Suprapubic skin (tissue), 4 donors: ENCODE data around the gene KCNG2.

ENCODE experiments used
- EP300 ChIP-seq: sonication (generic); formaldehyde crosslinking; IDR thresholded peaks from one replicate; pipeline ENCODE4 v1.6.1; 2017; ENCODE audit warnings: antibody characterized with exemption
- POLR2A ChIP-seq, 2 donors: fragments of 450-650 bp; IDR thresholded peaks; one replicate each; pipeline ENCODE4 v1.6.1; 2017; ENCODE audit warnings: antibody characterized with exemption in 2 of 2, mild to moderate bottlenecking in 2 of 2, moderate library complexity in 2 of 2
- POLR2AphosphoS5 ChIP-seq, 3 donors: sonication (generic); formaldehyde crosslinking; IDR thresholded peaks; one replicate each; pipeline ENCODE4 v1.6.1; 2017; ENCODE audit warnings: antibody characterized with exemption in 3 of 3
- TF ChIP-seq, protein P1 (sequence below), 2 donors: fragments of 200-600 bp in 1 of 2; fragments of 450-650 bp in 1 of 2; sonication (generic) in 1 of 2; IDR thresholded peaks; one replicate each; pipeline ENCODE4 v1.5.1; 2016 to 2019; ENCODE audit warnings: antibody characterized with exemption in 2 of 2, mild to moderate bottlenecking in 1 of 2, moderate library complexity in 1 of 2

DNA sequence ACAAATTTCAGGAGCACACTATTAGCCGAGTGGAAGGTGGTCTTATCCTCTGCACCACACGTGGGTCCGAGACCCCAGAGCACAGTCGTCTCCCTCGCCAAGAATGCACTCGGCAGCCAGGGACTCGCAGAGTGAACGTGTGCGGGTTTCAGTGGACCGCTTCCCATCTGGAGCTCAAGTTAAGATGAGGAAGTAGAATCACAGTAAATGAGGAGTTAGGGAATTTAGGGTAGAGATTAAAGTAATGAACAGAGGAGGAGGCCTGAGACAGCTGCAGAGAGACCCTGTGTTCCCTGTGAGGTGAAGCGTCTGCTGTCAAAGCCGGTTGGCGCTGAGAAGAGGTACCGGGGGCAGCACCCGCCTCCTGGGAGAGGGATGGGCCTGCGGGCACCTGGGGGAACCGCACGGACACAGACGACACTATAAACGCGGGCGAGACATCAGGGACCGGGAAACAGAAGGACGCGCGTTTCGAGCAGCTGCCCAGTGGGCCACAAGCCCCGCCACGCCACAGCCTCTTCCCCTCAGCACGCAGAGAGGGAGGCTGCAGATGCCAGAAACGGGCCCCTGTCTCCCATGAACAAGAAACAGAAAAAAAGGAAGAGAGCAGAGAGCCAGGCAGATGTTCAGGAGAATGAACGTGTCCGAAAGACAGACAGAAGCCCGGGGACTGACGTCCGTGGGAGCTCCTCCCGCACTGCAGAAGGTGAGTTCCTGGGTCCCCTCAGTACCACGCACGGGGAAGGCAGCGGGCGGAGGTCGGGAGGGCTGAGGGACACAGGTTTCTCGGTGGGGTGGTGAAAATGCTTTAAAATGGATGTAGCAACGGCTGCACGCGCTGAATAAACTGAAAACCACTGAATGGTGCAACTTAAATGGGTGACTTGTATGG lies 5.4 kb upstream of the KCNG2 start:
- TF ChIP-seq, protein P1, sequence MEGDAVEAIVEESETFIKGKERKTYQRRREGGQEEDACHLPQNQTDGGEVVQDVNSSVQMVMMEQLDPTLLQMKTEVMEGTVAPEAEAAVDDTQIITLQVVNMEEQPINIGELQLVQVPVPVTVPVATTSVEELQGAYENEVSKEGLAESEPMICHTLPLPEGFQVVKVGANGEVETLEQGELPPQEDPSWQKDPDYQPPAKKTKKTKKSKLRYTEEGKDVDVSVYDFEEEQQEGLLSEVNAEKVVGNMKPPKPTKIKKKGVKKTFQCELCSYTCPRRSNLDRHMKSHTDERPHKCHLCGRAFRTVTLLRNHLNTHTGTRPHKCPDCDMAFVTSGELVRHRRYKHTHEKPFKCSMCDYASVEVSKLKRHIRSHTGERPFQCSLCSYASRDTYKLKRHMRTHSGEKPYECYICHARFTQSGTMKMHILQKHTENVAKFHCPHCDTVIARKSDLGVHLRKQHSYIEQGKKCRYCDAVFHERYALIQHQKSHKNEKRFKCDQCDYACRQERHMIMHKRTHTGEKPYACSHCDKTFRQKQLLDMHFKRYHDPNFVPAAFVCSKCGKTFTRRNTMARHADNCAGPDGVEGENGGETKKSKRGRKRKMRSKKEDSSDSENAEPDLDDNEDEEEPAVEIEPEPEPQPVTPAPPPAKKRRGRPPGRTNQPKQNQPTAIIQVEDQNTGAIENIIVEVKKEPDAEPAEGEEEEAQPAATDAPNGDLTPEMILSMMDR (IDR thresholded peaks at IDR 0.05): no peak
- TF ChIP-seq EP300 (no peak), POLR2A (IDR thresholded peaks at IDR 0.05) (no peak), POLR2AphosphoS5 (IDR thresholded peaks at IDR 0.05) (no peak)
